DOHH2 (cell line): ENCODE measurements around the gene CD96.

Experiments
- EZH2phosphoT487 ChIP-seq: fragments of 200-600 bp; sonication (generic); IDR thresholded peaks from 2 replicates; pipeline ENCODE4 v1.6.1; 2017; ENCODE audit warnings: borderline replicate concordance, mild to moderate bottlenecking, antibody characterized with exemption, low read length, moderate library complexity, mixed read lengths
- TF ChIP-seq, protein P1 (sequence below): fragments of 200-600 bp; sonication (generic); IDR thresholded peaks from one replicate; pipeline ENCODE4 v1.5.1; 2014; ENCODE audit warnings: antibody characterized with exemption, mild to moderate bottlenecking, low read depth, low read length; ENCODE audit not compliant: poor library complexity, severe bottlenecking

GRCh38 chr3:111605493-111605892, 63.5 kb downstream of the CD96 start:
- TF ChIP-seq, protein P1, sequence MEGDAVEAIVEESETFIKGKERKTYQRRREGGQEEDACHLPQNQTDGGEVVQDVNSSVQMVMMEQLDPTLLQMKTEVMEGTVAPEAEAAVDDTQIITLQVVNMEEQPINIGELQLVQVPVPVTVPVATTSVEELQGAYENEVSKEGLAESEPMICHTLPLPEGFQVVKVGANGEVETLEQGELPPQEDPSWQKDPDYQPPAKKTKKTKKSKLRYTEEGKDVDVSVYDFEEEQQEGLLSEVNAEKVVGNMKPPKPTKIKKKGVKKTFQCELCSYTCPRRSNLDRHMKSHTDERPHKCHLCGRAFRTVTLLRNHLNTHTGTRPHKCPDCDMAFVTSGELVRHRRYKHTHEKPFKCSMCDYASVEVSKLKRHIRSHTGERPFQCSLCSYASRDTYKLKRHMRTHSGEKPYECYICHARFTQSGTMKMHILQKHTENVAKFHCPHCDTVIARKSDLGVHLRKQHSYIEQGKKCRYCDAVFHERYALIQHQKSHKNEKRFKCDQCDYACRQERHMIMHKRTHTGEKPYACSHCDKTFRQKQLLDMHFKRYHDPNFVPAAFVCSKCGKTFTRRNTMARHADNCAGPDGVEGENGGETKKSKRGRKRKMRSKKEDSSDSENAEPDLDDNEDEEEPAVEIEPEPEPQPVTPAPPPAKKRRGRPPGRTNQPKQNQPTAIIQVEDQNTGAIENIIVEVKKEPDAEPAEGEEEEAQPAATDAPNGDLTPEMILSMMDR: no peak
- no peak for TF ChIP-seq EZH2phosphoT487
